Heart right ventricle (tissue), 16 donors: Measurements from ENCODE around the gene CYSTM1. TPM values are rescaled to one million over a fixed set of nuclear protein-coding genes. Genes with fewer than 3 reads are reported as not detected.

Experiments
- ATAC-seq, 8 donors: fragments of 200-7000 bp; cut with Tn5 transposase; one replicate each; pipeline ENCODE4 v1.9.1; 2020; ENCODE audit warnings: mild to moderate bottlenecking in 8 of 8, moderate library complexity in 8 of 8, moderate number of reproducible peaks in 1 of 8
- DNase-seq, 2 donors: peaks; one replicate each; pipeline ENCODE4 v3.0.0-alpha.2; 2020
- H3K27ac ChIP-seq, 10 donors: fragments of 200-600 bp; sonication (generic) in 2 of 10; one replicate each; pipeline versions ENCODE4 v1.5.0 to v1.8.0; 2020 to 2022; ENCODE audit warnings: mild to moderate bottlenecking in 3 of 10
- H3K27me3 ChIP-seq, 7 donors: fragments of 200-600 bp; one replicate each; pipeline ENCODE4 v1.8.0; 2021 to 2022; ENCODE audit warnings: mild to moderate bottlenecking in 2 of 7
- H3K36me3 ChIP-seq, 9 donors: fragments of 200-600 bp; sonication (generic) in 1 of 9; one replicate each; pipeline versions ENCODE4 v1.5.0 to v1.8.0; 2020 to 2022; ENCODE audit warnings: mild to moderate bottlenecking in 2 of 9
- H3K4me1 ChIP-seq, 9 donors: fragments of 200-600 bp; sonication (generic) in 1 of 9; one replicate each; pipeline versions ENCODE4 v1.5.0 to v1.8.0; 2020 to 2022; ENCODE audit warnings: mild to moderate bottlenecking in 4 of 9
- H3K4me3 ChIP-seq, 10 donors: fragments of 200-600 bp; sonication (generic) in 2 of 10; one replicate each; pipeline versions ENCODE4 v1.5.0 to v1.8.0; 2020 to 2022; ENCODE audit warnings: mild to moderate bottlenecking in 7 of 10, moderate library complexity in 2 of 10
- H3K9me3 ChIP-seq, 11 donors: fragments of 200-600 bp in 10 of 11; sonication (generic) in 2 of 11; one replicate each; pipeline versions ENCODE4 v1.5.0 to v1.8.0; 2013 to 2022; ENCODE audit warnings: mild to moderate bottlenecking in 2 of 11, control low read depth in 1 of 11, moderate library complexity in 1 of 11
- CTCF ChIP-seq, 9 donors: fragments of 200-600 bp; sonication (generic) in 2 of 9; IDR thresholded peaks; one replicate each; pipeline versions ENCODE4 v1.5.0 to v1.8.0; 2021 to 2022; ENCODE audit warnings: antibody characterized with exemption in 9 of 9, mild to moderate bottlenecking in 5 of 9, moderate library complexity in 1 of 9
- WGBS, 2 donors: extraction: QIAGEN DNeasy Blood & Tissue Kit; methylation state at CpG; one replicate each; pipeline ENCODE4 v1.1.7; 2013; ENCODE audit warnings: inconsistent platforms in 1 of 2; 5-methylcytosine and 5-hydroxymethylcytosine counted together
- intact Hi-C, 10 donors: fragments of 100-400 bp; cut with DNase I; formaldehyde crosslinking; loops; one replicate each; pipeline versions ENCODE4 v1.11.1 to v1.14.2; 2022
- polyA plus RNA-seq, 2 donors: library from polyadenylated mRNA; stranded (reverse); fragments of 200-250 nt; gene quantifications; one replicate each; pipeline ENCODE4 v1.2.3, GENCODE V29; 2013
- total RNA-seq, 10 donors: library from RNA; stranded (reverse); fragmentation: NEBNext Ultra II Directional in 3 of 10; extraction: Animal tissue kit (Norgen Biotek cat#: 25700) in 3 of 10; gene quantifications; one replicate each; pipeline versions ENCODE4 v1.2.1 to v1.2.4, GENCODE V29; 2021 to 2023
- donor health status: Arrhythmogenic right ventricular cardiomyopathy.
- donor health status: ischemic (EF 13 %, LVEDD 7.1; RV severe dilation, severe dysfunction).
- donor health status: healthy with polysubstance abuse.
- donor health status: DM: no; HTN: yes; CAD: no.
- donor health status: DM: no; HTN: no; CAD: no.
- donor health status: ischemic (EF 25% LVEDD 6.9; RV normal size, moderate dysfunction).
- donor health status: ischemic (EF 25% LVEDD 5.7; RV mildly dilated, moderate dysfunction).
- donor health status: healthy.
- donor health status: DM: yes; HTN: yes; CAD: no.
- donor health status: Ischemic cardiomyopathy.
- donor health status: ischemic (EF 35%, LVEDD 5.7; RV mildly dilated, moderate dysfunction).
- donor health status: nonischemic (EF 11% LVEDD 7.7; RV severe dilation, severe dysfunction).
- donor health status: DM: yes; HTN: yes; CAD: no.
- donor health status: PGD.
- donor health status: ischemic (EF 29% LVEDD 5.4; RV normal size, mild dysfunction).
- donor health status: nonischemic (EF 23%, LVEDD 6.1; RV moderate dilation, normal function).

The CYSTM1 gene
- total and polyA plus RNA-seq, 12 donors: 45.0 to 217 (median 95.3) TPM

- Histone ChIP-seq H3K36me3 (no peaks in the 10 kb centered on the region), H3K4me3 (no peak overlapping the region), H3K27me3 (peaks cover 0 to 29% (median 0%) of the 10 kb centered on the region in 7 donors), H3K4me1 (peaks cover 6 to 27% (median 17%) of the 10 kb centered on the region in 9 donors), H3K27ac (no peak overlapping the region), H3K9me3 (no peaks in the 10 kb centered on the region)
- DNase-seq: no peak
- 33 to 52% methylated on average over 6 of the region's 6 CpGs for WGBS, 2 donors
- intact Hi-C loops: loop anchor here in 3 of 10 donors (5.0 to 10.0 kb wide), 2 partner anchors 41 to 354 kb away; partner anchors contain the start of gene PSD2 (in 1 of the 3)
- TF ChIP-seq CTCF (IDR thresholded peaks at IDR 0.05): no peak
- ATAC-seq: no peak
Measured at GRCh38 chr5:140148508-140148907, 26.5 kb upstream of the CYSTM1 start.

GRCh38 chr5:140150201-140150600, 24.8 kb upstream of the CYSTM1 start:
- intact Hi-C loops: loop anchor here in 4 of 10 donors (5.0 to 10.0 kb wide), 5 partner anchors 73 to 365 kb away; no protein-coding TSS in a partner anchor
- Histone ChIP-seq H3K4me3 (no peak overlapping the region), H3K27ac (no peak overlapping the region), H3K36me3 (no peaks in the 10 kb centered on the region), H3K27me3 (peaks cover 0 to 25% (median 0%) of the 10 kb centered on the region in 7 donors), H3K4me1 (peaks cover 6 to 18% (median 14%) of the 10 kb centered on the region in 9 donors), H3K9me3 (no peaks in the 10 kb centered on the region)
- ATAC-seq: no peak
- 87 to 90% methylated on average over 2 of the region's 2 CpGs for WGBS, 2 donors
- DNase-seq: no peak
- no peak for TF ChIP-seq CTCF (IDR thresholded peaks at IDR 0.05)

- H3K4me3 ChIP-seq: no peak overlapping the region
- DNase-seq (no peak), ATAC-seq (no peak)
- intact Hi-C loops: loop anchor here in 4 of 10 donors (2.0 to 10.0 kb wide), 6 partner anchors 74 to 367 kb away; no protein-coding TSS in a partner anchor
- no peak overlapping the region for H3K27ac ChIP-seq
- WGBS, 2 donors: 87 to 91% methylated on average over 7 of the region's 7 CpGs
- no peak for TF ChIP-seq CTCF (IDR thresholded peaks at IDR 0.05)
- H3K36me3 ChIP-seq: no peaks in the 10 kb centered on the region
- no peaks in the 10 kb centered on the region for H3K9me3 ChIP-seq
- H3K27me3 ChIP-seq: peaks cover 0 to 13% (median 0%) of the 10 kb centered on the region in 7 donors
- H3K4me1 ChIP-seq: peaks cover 1 to 17% (median 9%) of the 10 kb centered on the region in 9 donors
Measured at GRCh38 chr5:140151144-140152021, 23.6 kb upstream of the CYSTM1 start.

- no peak for ATAC-seq
- Histone ChIP-seq H3K27ac (no peak overlapping the region), H3K4me1 (peaks cover 0 to 19% (median 12%) of the 10 kb centered on the region in 9 donors), H3K36me3 (no peaks in the 10 kb centered on the region), H3K27me3 (peaks cover 0 to 6% (median 0%) of the 10 kb centered on the region in 7 donors), H3K9me3 (no peaks in the 10 kb centered on the region), H3K4me3 (no peak overlapping the region)
- DNase-seq: no peak
- no peak for TF ChIP-seq CTCF (IDR thresholded peaks at IDR 0.05)
- WGBS, 2 donors: 75 to 80% methylated on average over 23 of the region's 23 CpGs
- intact Hi-C loops: loop anchor here in 4 of 10 donors (2.0 to 10.0 kb wide), 6 partner anchors 75 to 368 kb away; no protein-coding TSS in a partner anchor
Measured at GRCh38 chr5:140152022-140152999, 22.7 kb upstream of the CYSTM1 start.
